Left ventricle myocardium inferior (tissue), 1 donor: Measurements from ENCODE around the gene TARS3. TPM values are rescaled to one million over a fixed set of nuclear protein-coding genes. Genes with fewer than 3 reads are reported as not detected.
"Not testable (repeated sequence)": the region's sequence is repeated elsewhere in the genome, so short reads cannot be mapped to it uniquely, and the experiment has no call there.

Experiments used
- DNase-seq: peaks from one replicate; pipeline ENCODE4 v3.0.0-alpha.2; 2020
- H3K27ac ChIP-seq: fragments of 200-600 bp; replicated peaks from 2 replicates; pipeline ENCODE4 v1.8.0; 2021
- H3K27me3 ChIP-seq: fragments of 200-600 bp; 2 replicates; pipeline ENCODE4 v1.8.0; 2021; ENCODE audit warnings: low read depth
- H3K36me3 ChIP-seq: fragments of 200-600 bp; 2 replicates; pipeline ENCODE4 v1.8.0; 2021
- H3K4me1 ChIP-seq: fragments of 200-600 bp; 2 replicates; pipeline ENCODE4 v1.8.0; 2021
- H3K4me3 ChIP-seq: fragments of 200-600 bp; 2 replicates; pipeline ENCODE4 v1.8.0; 2021; ENCODE audit warnings: mild to moderate bottlenecking, moderate library complexity
- H3K9me3 ChIP-seq: fragments of 200-600 bp; replicated peaks from 2 replicates; pipeline ENCODE4 v1.8.0; 2021
- CTCF ChIP-seq: fragments of 200-600 bp; IDR thresholded peaks from 2 replicates; pipeline ENCODE4 v1.8.0; 2021; ENCODE audit warnings: antibody characterized with exemption, mild to moderate bottlenecking, borderline replicate concordance
- intact Hi-C: fragments of 100-400 bp; cut with micrococcal nuclease; formaldehyde crosslinking; loops from one replicate; pipeline ENCODE4 v1.11.0; 2022
- total RNA-seq: library from RNA; stranded (reverse); fragmentation: NEBNext Ultra II Directional; extraction: Animal tissue kit (Norgen Biotek cat#: 25700); gene quantifications from one replicate; pipeline ENCODE4 v1.2.1, GENCODE V29; 2021
- donor health status: DM: no; HTN: yes; CAD: no; lungs with severe emphysema.

The TARS3 gene
- total RNA-seq, 1 donor from 2014 or later, result 36.2 TPM

- DNase-seq, result peak; percentile 34
- Histone ChIP-seq H3K27ac (peak overlapping the region; percentile 56), H3K4me1 (peaks cover 21% of the 10 kb centered on the region), H3K4me3 (no peak overlapping the region), H3K36me3 (peaks cover 23% of the 10 kb centered on the region), H3K27me3 (no peaks in the 10 kb centered on the region), H3K9me3 (no peaks in the 10 kb centered on the region)
- no peak for TF ChIP-seq CTCF
- intact Hi-C loops, result no loop called here
Measured at GRCh38 chr15:101657968-101658784, 66.1 kb downstream of the TARS3 start.

- intact Hi-C loops, result no loop called here
- DNase-seq, result no peak
- TF ChIP-seq CTCF, result no peak
- Histone ChIP-seq H3K4me1 (peaks cover 30% of the 10 kb centered on the region), H3K27me3 (no peaks in the 10 kb centered on the region), H3K4me3 (no peak overlapping the region), H3K36me3 (peaks cover 23% of the 10 kb centered on the region), H3K9me3 (no peaks in the 10 kb centered on the region), H3K27ac (peak overlapping the region; percentile 56)
Measured at GRCh38 chr15:101657171-101657570, 67.1 kb downstream of the TARS3 start.

- H3K27me3 ChIP-seq, H3K9me3 ChIP-seq, DNase-seq, H3K4me3 ChIP-seq, intact Hi-C loops, H3K27ac ChIP-seq: not testable (repeated sequence)
- peaks cover 11% of the 10 kb centered on the region for H3K36me3 ChIP-seq
- H3K4me1 ChIP-seq, result peaks cover 53% of the 10 kb centered on the region
Measured at GRCh38 chr15:101654624-101655337, 69.5 kb downstream of the TARS3 start.

GRCh38 chr15:101654171-101654570 is 70.1 kb downstream of the TARS3 start:
- peaks cover 16% of the 10 kb centered on the region for H3K36me3 ChIP-seq
- no peak for DNase-seq
- intact Hi-C loops, result no loop called here
- H3K27ac ChIP-seq, result no peak overlapping the region
- H3K9me3 ChIP-seq, result no peaks in the 10 kb centered on the region
- no peak overlapping the region for H3K4me3 ChIP-seq
- peaks cover 59% of the 10 kb centered on the region for H3K4me1 ChIP-seq
- no peak for TF ChIP-seq CTCF
- no peaks in the 10 kb centered on the region for H3K27me3 ChIP-seq

GRCh38 chr15:101652786-101653430 is 71.4 kb downstream of the TARS3 start:
- intact Hi-C loops, result no loop called here
- no peaks in the 10 kb centered on the region for H3K9me3 ChIP-seq
- H3K27me3 ChIP-seq, result no peaks in the 10 kb centered on the region
- H3K27ac ChIP-seq, result peak overlapping the region; percentile 98
- no peak for DNase-seq
- H3K36me3 ChIP-seq, result peaks cover 29% of the 10 kb centered on the region
- peaks cover 61% of the 10 kb centered on the region for H3K4me1 ChIP-seq
- peak overlapping the region; percentile 96 for H3K4me3 ChIP-seq
- no peak for TF ChIP-seq CTCF
